Keratinocyte (primary cell): ENCODE data around the gene ALG12. TPM values are rescaled to one million over a fixed set of nuclear protein-coding genes. Genes with fewer than 3 reads are reported as not detected.

Source experiments
- DNase-seq: peaks from one replicate; pipeline ENCODE4 v3.0.0-alpha.2; 2011; ENCODE audit warnings: low read depth, missing footprints, low spot score
- FAIRE-seq: peaks from 2 replicates; lab custom pipeline; 2011; peaks lifted over from hg19 to GRCh38; lab: Jason Lieb, UNC
- H2AFZ ChIP-seq: 2 replicates; pipeline ENCODE4 v1.6.0; 2012; ENCODE audit warnings: low read length, control low read depth, inconsistent platforms; ENCODE audit not compliant: control insufficient read depth
- H3K27ac ChIP-seq: 2 replicates; pipeline ENCODE4 v1.5.1; 2011; ENCODE audit warnings: low read length; ENCODE audit not compliant: control insufficient read depth, insufficient read depth
- H3K27me3 ChIP-seq: 3 replicates; pipeline ENCODE4 v1.6.0; 2011; ENCODE audit warnings: low read length; ENCODE audit not compliant: control insufficient read depth, insufficient read depth; ENCODE audit errors: extremely low read depth
- H3K36me3 ChIP-seq, 2 experiments: 2 replicates in 1 of 2; 3 replicates in 1 of 2; pipeline ENCODE4 v1.5.1; 2011; ENCODE audit warnings: low read length in 2 of 2, mild to moderate bottlenecking in 1 of 2; ENCODE audit not compliant: control insufficient read depth in 2 of 2, insufficient read depth in 2 of 2; ENCODE audit errors: extremely low read depth in 1 of 2
- H3K4me1 ChIP-seq: 3 replicates; pipeline ENCODE4 v1.5.1; 2011; ENCODE audit warnings: low read length; ENCODE audit not compliant: control insufficient read depth, insufficient read depth; ENCODE audit errors: extremely low read depth
- H3K4me2 ChIP-seq: 3 replicates; pipeline ENCODE4 v1.6.0; 2011; ENCODE audit warnings: low read depth, low read length; ENCODE audit not compliant: control insufficient read depth, insufficient read depth; ENCODE audit errors: extremely low read depth
- H3K4me3 ChIP-seq, 3 experiments: fragments of 200-600 bp in 1 of 3; sonication (generic) in 1 of 3; 2 replicates in 2 of 3; 3 replicates in 1 of 3; pipeline ENCODE4 v1.5.1; 2011 to 2016; ENCODE audit warnings: low read length in 3 of 3, mild to moderate bottlenecking in 3 of 3, control low read depth in 2 of 3, inconsistent platforms in 1 of 3, low read depth in 1 of 3, mixed read lengths in 1 of 3, mixed run types in 1 of 3, moderate library complexity in 1 of 3; ENCODE audit not compliant: control insufficient read depth in 2 of 3, insufficient read depth in 2 of 3; ENCODE audit errors: extremely low read depth in 1 of 3
- H3K79me2 ChIP-seq: 2 replicates; pipeline ENCODE4 v1.6.0; 2012; ENCODE audit warnings: low read length; ENCODE audit not compliant: control insufficient read depth, insufficient read depth
- H3K9ac ChIP-seq: 3 replicates; pipeline ENCODE4 v1.6.0; 2011; ENCODE audit warnings: low read length; ENCODE audit not compliant: control insufficient read depth, insufficient read depth; ENCODE audit errors: extremely low read depth
- H3K9me1 ChIP-seq: 3 replicates; pipeline ENCODE4 v1.6.0; 2011; ENCODE audit warnings: low read length; ENCODE audit not compliant: control insufficient read depth, insufficient read depth; ENCODE audit errors: extremely low read depth
- H3K9me3 ChIP-seq: 2 replicates; pipeline ENCODE4 v1.5.1; 2012; ENCODE audit warnings: low read depth, low read length; ENCODE audit not compliant: control insufficient read depth
- H4K20me1 ChIP-seq: 3 replicates; pipeline ENCODE4 v1.6.0; 2011; ENCODE audit warnings: low read length; ENCODE audit not compliant: control insufficient read depth, insufficient read depth; ENCODE audit errors: extremely low read depth
- CTCF ChIP-seq, 3 experiments: IDR thresholded peaks in 1 of 3; conservative IDR thresholded peaks in 1 of 3; optimal IDR thresholded peaks in 1 of 3; 2 replicates in 2 of 3; 3 replicates in 1 of 3; pipeline versions ENCODE3 to v1.5.1; 2011; ENCODE audit warnings: low read length in 3 of 3, mild to moderate bottlenecking in 3 of 3, moderate library complexity in 2 of 3, control low read depth in 1 of 3, inconsistent platforms in 1 of 3; ENCODE audit not compliant: insufficient read depth in 2 of 3; ENCODE audit errors: extremely low read depth in 1 of 3
- EZH2 ChIP-seq: IDR thresholded peaks from one replicate; pipeline ENCODE4 v1.6.1; 2012; ENCODE audit warnings: inconsistent platforms, mild to moderate bottlenecking, low read length, moderate library complexity
- dilution Hi-C: fragments of 300-500 bp; cut with MboI; formaldehyde crosslinking; loops from one replicate; pipeline ENCODE4 v1.7.0; 2020; ENCODE audit warnings: low sequenced_read_pairs; ENCODE audit not compliant: extremely low pct_ligation_motif_present
- polyA plus RNA-seq, 5 experiments: library from polyadenylated mRNA; depleted of rRNA in 3 of 5; stranded (reverse) in 3 of 5; stranded (forward) in 1 of 5; unstranded in 1 of 5; fragments of >200 nt; gene quantifications; 1 replicate in 1 of 5; 2 replicates in 3 of 5; 3 replicates in 1 of 5; pipeline versions ENCODE4 v1.2.1 to v1.2.3, GENCODE V29; 2011 to 2012; ENCODE audit warnings: missing spikeins in 2 of 5, low read depth in 1 of 5, low replicate concordance in 1 of 5

The ALG12 gene
- polyA plus RNA-seq, 1 donor (not counting 4 experiments of a cell fraction or from before 2014, with no cell fraction given): 6.3 TPM

DNA sequence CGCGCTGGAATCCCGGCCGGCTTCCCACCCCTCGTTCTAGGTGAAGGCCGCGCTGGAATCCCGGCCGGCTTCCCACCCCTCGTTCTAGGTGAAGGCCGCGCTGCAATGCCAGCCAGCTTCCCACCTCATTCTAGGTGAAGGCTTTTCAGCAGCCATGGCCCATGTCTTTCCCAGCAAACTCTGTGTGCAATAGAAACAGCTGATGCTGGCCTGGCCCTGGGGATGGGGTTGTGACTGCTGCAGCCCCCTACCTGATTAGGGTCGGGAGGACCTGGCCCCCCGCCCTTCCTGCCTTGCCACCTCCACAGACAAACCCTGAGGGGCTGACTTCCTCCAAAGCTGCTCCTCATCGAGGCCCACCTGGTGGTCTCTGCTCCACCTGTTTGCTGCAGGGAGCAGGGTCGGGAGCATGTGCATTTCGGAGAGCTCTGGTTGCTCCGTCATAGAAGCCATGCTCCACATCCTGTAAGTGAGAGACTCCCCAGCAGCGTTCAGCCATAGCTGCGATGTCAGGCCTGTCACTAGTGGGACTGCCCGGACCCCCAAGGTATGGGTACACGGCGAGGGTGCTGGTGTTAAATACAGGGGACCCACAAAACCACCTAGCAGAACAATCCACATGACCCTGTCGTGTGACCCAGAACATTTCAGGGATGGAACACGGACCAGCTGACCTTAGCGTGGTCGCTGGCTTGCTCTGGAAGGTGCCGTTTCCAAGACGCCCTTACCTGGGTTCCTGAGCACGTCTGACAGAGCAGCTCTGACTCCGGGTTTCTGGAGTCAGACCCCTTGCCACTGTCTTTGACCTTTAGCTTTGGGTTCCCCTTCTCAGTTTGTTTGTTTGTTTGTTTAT lies 61.2 kb downstream of the ALG12 start:
- DNase-seq (no peak), FAIRE-seq (no peak)
- Histone ChIP-seq H3K36me3 (peaks cover 1 to 4% of the 10 kb centered on the region in 2 experiments), H3K9me1 (peaks cover 7% of the 10 kb centered on the region), H3K27ac (no peak overlapping the region), H2AFZ (no peak overlapping the region), H3K9me3 (no peaks in the 10 kb centered on the region), H3K4me1 (peaks cover 13% of the 10 kb centered on the region), H3K4me2 (no peak overlapping the region), H4K20me1 (peaks cover 10% of the 10 kb centered on the region), H3K9ac (no peak overlapping the region), H3K27me3 (no peaks in the 10 kb centered on the region), H3K4me3 (no peak overlapping the region), H3K79me2 (peaks cover 76% of the 10 kb centered on the region)
- TF ChIP-seq CTCF (optimal IDR thresholded peaks at IDR 0.05 in 1 of 3, IDR thresholded peaks at IDR 0.05 in 1 of 3, conservative IDR thresholded peaks at IDR 0.05 in 1 of 3; ENCODE audit: extremely low read depth in 1 of 3, insufficient read depth in 2 of 3, low read length in 3 of 3): no peak
- no peak for TF ChIP-seq EZH2
- dilution Hi-C loops: no loop called here

GRCh38 chr22:49856343-49856742 lies 61.9 kb downstream of the ALG12 start:
- dilution Hi-C loops: no loop called here
- Histone ChIP-seq H3K27ac (no peak overlapping the region), H3K9ac (no peak overlapping the region), H3K36me3 (peaks cover 1 to 4% of the 10 kb centered on the region in 2 experiments), H3K4me2 (no peak overlapping the region), H3K27me3 (no peaks in the 10 kb centered on the region), H3K79me2 (peaks cover 70% of the 10 kb centered on the region), H4K20me1 (peaks cover 6% of the 10 kb centered on the region), H3K4me1 (peaks cover 13% of the 10 kb centered on the region), H3K4me3 (no peak overlapping the region), H2AFZ (no peak overlapping the region), H3K9me3 (no peaks in the 10 kb centered on the region), H3K9me1 (peaks cover 7% of the 10 kb centered on the region)
- no peak for FAIRE-seq
- no peak for DNase-seq
- TF ChIP-seq EZH2 (no peak), CTCF (optimal IDR thresholded peaks at IDR 0.05 in 1 of 3, IDR thresholded peaks at IDR 0.05 in 1 of 3, conservative IDR thresholded peaks at IDR 0.05 in 1 of 3; ENCODE audit: extremely low read depth in 1 of 3, insufficient read depth in 2 of 3, low read length in 3 of 3) (no peak)
